ENCODE measurements around the gene BACE1-AS.

DNA sequence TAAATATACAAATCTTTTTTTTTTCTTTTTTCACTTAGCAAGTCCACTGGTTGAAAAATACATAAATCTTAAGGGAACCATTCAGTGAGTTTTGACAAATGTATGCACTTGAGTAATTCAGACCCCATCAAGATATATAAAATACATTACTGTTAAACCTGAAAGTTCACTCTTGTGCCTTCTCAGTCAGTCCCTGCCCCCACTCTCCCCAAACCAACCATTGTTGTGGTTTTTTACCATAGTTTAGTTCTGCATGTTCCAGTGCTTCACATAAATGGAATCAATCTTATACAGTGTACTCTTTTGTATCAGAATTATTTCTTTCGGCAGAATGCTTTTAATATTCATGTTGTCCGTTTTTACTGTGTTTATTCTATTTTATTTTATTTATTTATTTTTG is 32.6 kb upstream of the BACE1-AS start:
- TF ChIP-seq EP300 (IDR thresholded peaks at IDR 0.05), result no peak
- TF ChIP-seq, protein P1, sequence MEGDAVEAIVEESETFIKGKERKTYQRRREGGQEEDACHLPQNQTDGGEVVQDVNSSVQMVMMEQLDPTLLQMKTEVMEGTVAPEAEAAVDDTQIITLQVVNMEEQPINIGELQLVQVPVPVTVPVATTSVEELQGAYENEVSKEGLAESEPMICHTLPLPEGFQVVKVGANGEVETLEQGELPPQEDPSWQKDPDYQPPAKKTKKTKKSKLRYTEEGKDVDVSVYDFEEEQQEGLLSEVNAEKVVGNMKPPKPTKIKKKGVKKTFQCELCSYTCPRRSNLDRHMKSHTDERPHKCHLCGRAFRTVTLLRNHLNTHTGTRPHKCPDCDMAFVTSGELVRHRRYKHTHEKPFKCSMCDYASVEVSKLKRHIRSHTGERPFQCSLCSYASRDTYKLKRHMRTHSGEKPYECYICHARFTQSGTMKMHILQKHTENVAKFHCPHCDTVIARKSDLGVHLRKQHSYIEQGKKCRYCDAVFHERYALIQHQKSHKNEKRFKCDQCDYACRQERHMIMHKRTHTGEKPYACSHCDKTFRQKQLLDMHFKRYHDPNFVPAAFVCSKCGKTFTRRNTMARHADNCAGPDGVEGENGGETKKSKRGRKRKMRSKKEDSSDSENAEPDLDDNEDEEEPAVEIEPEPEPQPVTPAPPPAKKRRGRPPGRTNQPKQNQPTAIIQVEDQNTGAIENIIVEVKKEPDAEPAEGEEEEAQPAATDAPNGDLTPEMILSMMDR (IDR thresholded peaks at IDR 0.05), result no peak
- no peak for TF ChIP-seq POLR2AphosphoS5 (IDR thresholded peaks at IDR 0.05)
